RCC 7860 (cell line): ENCODE measurements around the gene AGAP1.

ENCODE experiments used
- DNase-seq: peaks from one replicate; pipeline ENCODE4 v3.0.0-alpha.2; 2015; ENCODE audit warnings: low spot score
- FAIRE-seq: peaks from 2 replicates; lab custom pipeline; 2012; peaks lifted over from hg19 to GRCh38; lab: Jason Lieb, UNC

Gene AGAP1

GRCh38 chr2:235566415-235566814 lies 72.6 kb downstream of the AGAP1 start:
- FAIRE-seq = no peak
- DNase-seq = no peak

GRCh38 chr2:235566931-235567495 lies 73.2 kb downstream of the AGAP1 start:
- DNase-seq (no peak), FAIRE-seq (no peak)

GRCh38 chr2:235567842-235568241 lies 74.0 kb downstream of the AGAP1 start:
- peak; percentile 32 for DNase-seq
- no peak for FAIRE-seq

GRCh38 chr2:235568431-235568830 lies 74.6 kb downstream of the AGAP1 start:
- FAIRE-seq = no peak
- no peak for DNase-seq

GRCh38 chr2:235569837-235570236 lies 76.0 kb downstream of the AGAP1 start:
- no peak for FAIRE-seq
- DNase-seq = no peak

- no peak for DNase-seq
- no peak for FAIRE-seq
Observed at GRCh38 chr2:235570256-235570655, 76.4 kb downstream of the AGAP1 start.

GRCh38 chr2:235570966-235571692 lies 77.3 kb downstream of the AGAP1 start:
- FAIRE-seq (peak; percentile 98), DNase-seq (peak; percentile 85)

GRCh38 chr2:235572592-235572991 lies 78.7 kb downstream of the AGAP1 start:
- FAIRE-seq = no peak
- no peak for DNase-seq

GRCh38 chr2:235573331-235574221 lies 79.7 kb downstream of the AGAP1 start:
- no peak for FAIRE-seq
- DNase-seq = no peak

- FAIRE-seq = no peak
Observed at GRCh38 chr2:235575431-235575830, 81.6 kb downstream of the AGAP1 start.

GRCh38 chr2:235575904-235576303 lies 82.1 kb downstream of the AGAP1 start:
- DNase-seq (no peak), FAIRE-seq (no peak)

More at GRCh38 chr2:235575431-235575830, 81.6 kb downstream of the AGAP1 start:
- DNase-seq = no peak

GRCh38 chr2:235576337-235576910 lies 82.6 kb downstream of the AGAP1 start:
- FAIRE-seq (no peak), DNase-seq (no peak)

GRCh38 chr2:235577404-235578330 lies 83.8 kb downstream of the AGAP1 start:
- FAIRE-seq (no peak), DNase-seq (no peak)

GRCh38 chr2:235579128-235579527 lies 85.3 kb downstream of the AGAP1 start:
- DNase-seq (no peak), FAIRE-seq (no peak)

GRCh38 chr2:235580426-235581157 lies 86.7 kb downstream of the AGAP1 start:
- FAIRE-seq = no peak

GRCh38 chr2:235582081-235582686 lies 88.3 kb downstream of the AGAP1 start:
- DNase-seq = peak; percentile 39
- peak; percentile 2 for FAIRE-seq

More at GRCh38 chr2:235580426-235581157, 86.7 kb downstream of the AGAP1 start:
- DNase-seq = no peak

- no peak for FAIRE-seq
Observed at GRCh38 chr2:235582729-235583128, 88.9 kb downstream of the AGAP1 start.

GRCh38 chr2:235583144-235583543 lies 89.3 kb downstream of the AGAP1 start:
- FAIRE-seq (no peak), DNase-seq (no peak)

More at GRCh38 chr2:235582729-235583128, 88.9 kb downstream of the AGAP1 start:
- DNase-seq = no peak
